Uterus (tissue), 2 donors: Measurements from ENCODE around the gene JARID2.

ENCODE experiments used
- POLR2A ChIP-seq, 2 donors: fragments of 450-650 bp; IDR thresholded peaks; one replicate each; pipeline ENCODE4 v1.6.1; 2016; ENCODE audit warnings: antibody characterized with exemption in 2 of 2, mild to moderate bottlenecking in 1 of 2, moderate library complexity in 1 of 2
- TF ChIP-seq, protein P1 (sequence below), 4 experiments: fragments of 200-600 bp in 2 of 4; fragments of 450-650 bp in 2 of 4; sonication (generic) in 2 of 4; IDR thresholded peaks; one replicate each; pipeline ENCODE4 v1.5.1; 2016 to 2019; ENCODE audit warnings: antibody characterized with exemption in 4 of 4, mild to moderate bottlenecking in 2 of 4, moderate library complexity in 1 of 4

DNA sequence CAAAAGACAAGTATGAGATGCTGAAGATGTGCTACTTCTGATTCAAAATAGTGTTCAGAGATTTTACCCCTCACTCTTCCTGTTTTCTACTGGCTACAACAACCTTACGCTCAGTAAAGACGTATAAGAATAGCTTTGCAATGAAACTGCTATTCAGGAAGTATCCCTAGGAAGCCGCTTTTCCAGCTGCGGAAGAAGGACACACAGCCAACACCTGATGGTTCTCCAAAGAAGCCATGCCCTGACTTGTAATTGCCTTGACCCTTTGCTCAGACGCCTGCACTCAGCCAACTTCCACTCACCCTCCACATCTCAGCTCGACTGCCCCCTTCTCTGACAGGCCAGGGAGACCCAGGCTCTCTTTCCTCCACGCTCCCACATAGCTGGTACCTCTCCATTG is 305.4 kb downstream of the JARID2 start:
- TF ChIP-seq, protein P1, sequence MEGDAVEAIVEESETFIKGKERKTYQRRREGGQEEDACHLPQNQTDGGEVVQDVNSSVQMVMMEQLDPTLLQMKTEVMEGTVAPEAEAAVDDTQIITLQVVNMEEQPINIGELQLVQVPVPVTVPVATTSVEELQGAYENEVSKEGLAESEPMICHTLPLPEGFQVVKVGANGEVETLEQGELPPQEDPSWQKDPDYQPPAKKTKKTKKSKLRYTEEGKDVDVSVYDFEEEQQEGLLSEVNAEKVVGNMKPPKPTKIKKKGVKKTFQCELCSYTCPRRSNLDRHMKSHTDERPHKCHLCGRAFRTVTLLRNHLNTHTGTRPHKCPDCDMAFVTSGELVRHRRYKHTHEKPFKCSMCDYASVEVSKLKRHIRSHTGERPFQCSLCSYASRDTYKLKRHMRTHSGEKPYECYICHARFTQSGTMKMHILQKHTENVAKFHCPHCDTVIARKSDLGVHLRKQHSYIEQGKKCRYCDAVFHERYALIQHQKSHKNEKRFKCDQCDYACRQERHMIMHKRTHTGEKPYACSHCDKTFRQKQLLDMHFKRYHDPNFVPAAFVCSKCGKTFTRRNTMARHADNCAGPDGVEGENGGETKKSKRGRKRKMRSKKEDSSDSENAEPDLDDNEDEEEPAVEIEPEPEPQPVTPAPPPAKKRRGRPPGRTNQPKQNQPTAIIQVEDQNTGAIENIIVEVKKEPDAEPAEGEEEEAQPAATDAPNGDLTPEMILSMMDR (IDR thresholded peaks at IDR 0.05): no peak
- TF ChIP-seq POLR2A (IDR thresholded peaks at IDR 0.05): no peak
